DOHH2 (cell line): ENCODE data around the gene SH3D19.

ENCODE experiments used
- H3F3A ChIP-seq: fragments of 200-600 bp; sonication (generic), shearing (Covaris generic); 2 replicates; pipeline ENCODE4 v1.6.0; 2016; ENCODE audit warnings: antibody characterized with exemption, mild to moderate bottlenecking; ENCODE audit not compliant: control insufficient read depth, insufficient read depth
- H3K27ac ChIP-seq: fragments of 200-600 bp; sonication (generic); 2 replicates; pipeline ENCODE4 v1.5.1; 2014; ENCODE audit warnings: low read depth, mild to moderate bottlenecking, low read length, moderate library complexity
- H3K27me3 ChIP-seq: fragments of 200-600 bp; sonication (generic); 2 replicates; pipeline ENCODE4 v1.6.1; 2014; ENCODE audit warnings: mild to moderate bottlenecking, low read length, mixed read lengths; ENCODE audit not compliant: control insufficient read depth
- H3K36me3 ChIP-seq: fragments of 200-600 bp; sonication (generic); 2 replicates; pipeline ENCODE4 v1.6.1; 2014; ENCODE audit warnings: mild to moderate bottlenecking, low read length, moderate library complexity, mixed read lengths; ENCODE audit not compliant: control insufficient read depth
- H3K4me1 ChIP-seq: fragments of 200-600 bp; sonication (generic); 2 replicates; pipeline ENCODE4 v1.6.1; 2014; ENCODE audit warnings: mild to moderate bottlenecking, low read length, mixed read lengths; ENCODE audit not compliant: control insufficient read depth
- H3K4me2 ChIP-seq: fragments of 200-600 bp; sonication (generic); 2 replicates; pipeline ENCODE4 v1.6.0; 2014; ENCODE audit warnings: mild to moderate bottlenecking, low read length, moderate library complexity
- H3K4me3 ChIP-seq: fragments of 200-600 bp; sonication (generic); 2 replicates; pipeline ENCODE4 v1.5.1; 2014; ENCODE audit warnings: mild to moderate bottlenecking, low read length, mixed read lengths
- H3K79me2 ChIP-seq: fragments of 200-600 bp; sonication (generic); 2 replicates; pipeline ENCODE4 v1.6.1; 2014; ENCODE audit warnings: mild to moderate bottlenecking, low read length, mixed read lengths; ENCODE audit not compliant: control insufficient read depth
- H3K9me2 ChIP-seq: fragments of 200-600 bp; sonication (generic); replicated peaks from 2 replicates; pipeline ENCODE4 v1.6.1; 2014; ENCODE audit warnings: mild to moderate bottlenecking, low read length, mixed read lengths; ENCODE audit not compliant: control insufficient read depth
- H3K9me3 ChIP-seq: fragments of 200-600 bp; sonication (generic); 2 replicates; pipeline ENCODE4 v1.6.1; 2014; ENCODE audit warnings: antibody characterized with exemption, low read length, mixed read lengths; ENCODE audit not compliant: control insufficient read depth, insufficient read depth
- H4K20me1 ChIP-seq: fragments of 200-600 bp; sonication (generic); 2 replicates; pipeline ENCODE4 v1.6.0; 2014; ENCODE audit warnings: low read depth, mild to moderate bottlenecking, antibody characterized with exemption, low read length, moderate library complexity; ENCODE audit not compliant: control insufficient read depth, insufficient read depth
- CTCF ChIP-seq: fragments of 200-600 bp; sonication (generic); IDR thresholded peaks from one replicate; pipeline ENCODE4 v1.5.1; 2014; ENCODE audit warnings: antibody characterized with exemption, mild to moderate bottlenecking, low read depth, low read length; ENCODE audit not compliant: poor library complexity, severe bottlenecking
- EZH2phosphoT487 ChIP-seq: fragments of 200-600 bp; sonication (generic); IDR thresholded peaks from 2 replicates; pipeline ENCODE4 v1.6.1; 2017; ENCODE audit warnings: borderline replicate concordance, mild to moderate bottlenecking, antibody characterized with exemption, low read length, moderate library complexity, mixed read lengths

Gene SH3D19

DNA sequence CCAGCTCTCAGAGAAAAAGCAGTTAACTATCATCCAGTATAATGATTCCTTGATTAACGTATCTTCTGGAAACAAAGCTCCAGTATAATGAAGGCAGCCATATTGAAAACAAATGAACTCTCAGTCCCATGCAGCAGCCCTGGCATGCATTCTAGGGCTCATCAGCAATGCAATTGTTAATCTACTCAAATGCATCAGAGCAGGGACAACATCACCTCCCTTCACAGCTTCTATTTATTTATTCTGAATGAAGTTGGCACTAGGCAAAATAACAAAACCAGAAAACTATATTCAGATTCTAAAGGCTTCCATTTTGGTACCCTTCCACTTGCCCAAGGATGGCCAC is 11.4 kb downstream of the SH3D19 start:
- H4K20me1 ChIP-seq: no peaks in the 10 kb centered on the region
- TF ChIP-seq CTCF: no peak
- TF ChIP-seq EZH2phosphoT487: no peak
- H3K4me2 ChIP-seq: no peak overlapping the region

GRCh38 chr4:151313306-151314009 is 11.9 kb downstream of the SH3D19 start:
- no peaks in the 10 kb centered on the region for H4K20me1 ChIP-seq
- no peaks in the 10 kb centered on the region for H3K27me3 ChIP-seq
- no peak overlapping the region for H3K4me2 ChIP-seq
- H3K4me3 ChIP-seq: no peak overlapping the region
- no peaks in the 10 kb centered on the region for H3K79me2 ChIP-seq
- no peaks in the 10 kb centered on the region for H3K9me2 ChIP-seq
- no peaks in the 10 kb centered on the region for H3K36me3 ChIP-seq
- no peak for TF ChIP-seq EZH2phosphoT487
- no peak for TF ChIP-seq CTCF
- H3K9me3 ChIP-seq: no peaks in the 10 kb centered on the region
- no peaks in the 10 kb centered on the region for H3F3A ChIP-seq
- H3K4me1 ChIP-seq: no peaks in the 10 kb centered on the region
- H3K27ac ChIP-seq: no peak overlapping the region

More for the DNA sequence above, 11.4 kb downstream of the SH3D19 start:
- H3K4me3 ChIP-seq: no peak overlapping the region
- no peaks in the 10 kb centered on the region for H3K79me2 ChIP-seq
- no peaks in the 10 kb centered on the region for H3K36me3 ChIP-seq
- no peaks in the 10 kb centered on the region for H3K27me3 ChIP-seq
- no peaks in the 10 kb centered on the region for H3K4me1 ChIP-seq
- H3K9me2 ChIP-seq: no peaks in the 10 kb centered on the region
- H3F3A ChIP-seq: no peaks in the 10 kb centered on the region
- no peaks in the 10 kb centered on the region for H3K9me3 ChIP-seq
- no peak overlapping the region for H3K27ac ChIP-seq

- Histone ChIP-seq H3K36me3 (no peaks in the 10 kb centered on the region), H3K4me1 (no peaks in the 10 kb centered on the region), H3K9me3 (no peaks in the 10 kb centered on the region), H3K27ac (no peak overlapping the region), H3K9me2 (no peaks in the 10 kb centered on the region), H3F3A (no peaks in the 10 kb centered on the region), H3K4me2 (no peak overlapping the region), H4K20me1 (no peaks in the 10 kb centered on the region), H3K27me3 (no peaks in the 10 kb centered on the region), H3K79me2 (no peaks in the 10 kb centered on the region), H3K4me3 (no peak overlapping the region)
- no peak for TF ChIP-seq EZH2phosphoT487
- no peak for TF ChIP-seq CTCF
These were observed 15.2 kb downstream of the SH3D19 start for GRCh38 chr4:151310124-151310728.
